OCI-LY3 (cell line): Measurements from ENCODE around the gene LITAFD.

Experiments
- CTCF ChIP-seq: fragments of 200-600, 300-600 bp; sonication (generic); IDR thresholded peaks from 2 replicates; pipeline ENCODE4 v1.5.1; 2014; ENCODE audit warnings: antibody characterized with exemption, low read length, low read depth
- EZH2phosphoT487 ChIP-seq: fragments of 200-600 bp; shearing (Covaris generic); IDR thresholded peaks from 2 replicates; pipeline ENCODE4 v1.6.1; 2018; ENCODE audit warnings: antibody characterized with exemption, mixed run types, low read depth

GRCh38 chr16:8934601-8935000, 52.5 kb downstream of the LITAFD start:
- TF ChIP-seq CTCF (no peak), EZH2phosphoT487 (no peak)
